Measurements from ENCODE around the gene KIF1B.
"Not testable (repeated sequence)": the region's sequence is repeated elsewhere in the genome, so short reads cannot be mapped to it uniquely, and the experiment has no call there.

Gene KIF1B

GRCh38 chr1:10245674-10246073 lies 35.3 kb downstream of the KIF1B start:
- no peak for DNase-seq (ENCODE audit: low read depth)
- TF ChIP-seq CTCF (conservative IDR thresholded peaks at IDR 0.05; ENCODE audit: control insufficient read depth, insufficient read depth, low read depth, low read length): no peak
- no peak overlapping the region for H3K4me3 ChIP-seq (ENCODE audit: control insufficient read depth, low read depth, low read length)

GRCh38 chr1:10249808-10250457 lies 39.6 kb downstream of the KIF1B start:
- no peak for TF ChIP-seq CTCF (conservative IDR thresholded peaks at IDR 0.05; ENCODE audit: control insufficient read depth, insufficient read depth, low read depth, low read length)
- DNase-seq (ENCODE audit: low read depth): no peak
- no peak overlapping the region for H3K4me3 ChIP-seq (ENCODE audit: control insufficient read depth, low read depth, low read length)

- no peak overlapping the region for H3K4me3 ChIP-seq (ENCODE audit: control insufficient read depth, low read depth, low read length)
- DNase-seq (ENCODE audit: low read depth): no peak
- TF ChIP-seq CTCF (conservative IDR thresholded peaks at IDR 0.05; ENCODE audit: control insufficient read depth, insufficient read depth, low read depth, low read length): no peak
Observed at GRCh38 chr1:10250663-10251062, 40.3 kb downstream of the KIF1B start.

- peak; percentile 85 for DNase-seq (ENCODE audit: low read depth)
- not testable (repeated sequence) for H3K4me3 ChIP-seq (ENCODE audit: control insufficient read depth, low read depth, low read length)
Observed at GRCh38 chr1:10251325-10252108, 41.1 kb downstream of the KIF1B start.

- DNase-seq (ENCODE audit: low read depth): peak; percentile 72
- no peak for TF ChIP-seq CTCF (conservative IDR thresholded peaks at IDR 0.05; ENCODE audit: control insufficient read depth, insufficient read depth, low read depth, low read length)
- no peak overlapping the region for H3K4me3 ChIP-seq (ENCODE audit: control insufficient read depth, low read depth, low read length)
Observed at GRCh38 chr1:10252508-10252907, 42.1 kb downstream of the KIF1B start.

- no peak overlapping the region for H3K4me3 ChIP-seq (ENCODE audit: control insufficient read depth, low read depth, low read length)
- TF ChIP-seq CTCF (conservative IDR thresholded peaks at IDR 0.05; ENCODE audit: control insufficient read depth, insufficient read depth, low read depth, low read length): no peak
- no peak for DNase-seq (ENCODE audit: low read depth)
Observed at GRCh38 chr1:10253149-10253548, 42.8 kb downstream of the KIF1B start.

- peak; percentile 81 for DNase-seq (ENCODE audit: low read depth)
- no peak overlapping the region for H3K4me3 ChIP-seq (ENCODE audit: control insufficient read depth, low read depth, low read length)
- TF ChIP-seq CTCF (conservative IDR thresholded peaks at IDR 0.05; ENCODE audit: control insufficient read depth, insufficient read depth, low read depth, low read length): no peak
Observed at GRCh38 chr1:10253755-10254154, 43.4 kb downstream of the KIF1B start.
